ENCODE data around the gene GOLGA5. TPM values are rescaled to one million over a fixed set of nuclear protein-coding genes. Genes with fewer than 3 reads are reported as not detected.

The GOLGA5 gene
- total and polyA plus RNA-seq, 2 of the 13 experiments (the other 11 are each of a cell fraction or from before 2014, with no cell fraction given) = 31.0 to 40.0 TPM

GRCh38 chr14:92789457-92790089 is 4.5 kb upstream of the GOLGA5 start:
- peaks cover 17% of the 10 kb centered on the region for H3K9me3 ChIP-seq (ENCODE audit: low read length)
- H3K4me1 ChIP-seq (ENCODE audit: insufficient read depth, low read length) = peaks cover 31% of the 10 kb centered on the region
- no TSS peak for BruUV-seq (replicated peaks)
- DNase-seq (ENCODE audit: low spot score) = no peak
- ChIA-PET POLR2A (interaction anchor here (0.8 kb wide), 1 partner anchor 41 kb away, joined by 3 read pairs; the partner anchor contains the start of gene LGMN), CTCF (ENCODE audit: low intra/inter-chr PET ratio, low total read pairs) (no interaction called here)
- H3K4me2 ChIP-seq (ENCODE audit: low read depth, low read length) = no peak overlapping the region
- no peak for ATAC-seq
- in situ Hi-C loops (cut with HindIII; ENCODE audit: extremely low pct_ligation_motif_present, low pct_unique_long_range_greater_than_20kb) = no loop called here
- H3K36me3 ChIP-seq (replicated peaks in 1 of 2; ENCODE audit: control insufficient read depth in 1 of 2, insufficient read depth in 2 of 2, low read length in 2 of 2) = no peaks in the 10 kb centered on the region
- no peak overlapping the region for H3K4me3 ChIP-seq (replicated peaks in 1 of 3; ENCODE audit: insufficient read depth in 1 of 3, low read depth in 2 of 3, low read length in 3 of 3)
- no peaks in the 10 kb centered on the region; a peak in 2 of 5 replicates for H3K27me3 ChIP-seq (ENCODE audit: control insufficient read depth in 1 of 2, insufficient read depth in 2 of 2, low read length in 2 of 2)
- TF ChIP-seq GMEB1 (CRISPR knock-in tag; IDR thresholded peaks at IDR 0.05; ENCODE audit: borderline replicate concordance) = no peak
- TF ChIP-seq ZNF317 (CRISPR knock-in tag; IDR thresholded peaks at IDR 0.05) = peak; percentile 96
- TF ChIP-seq ZNF263 (CRISPR knock-in tag; IDR thresholded peaks at IDR 0.05) = no peak
- TF ChIP-seq SUZ12 (IDR thresholded peaks at IDR 0.05; ENCODE audit: low read depth, low read length) = no peak
- TF ChIP-seq ATF7 (IDR thresholded peaks at IDR 0.05) = peak; percentile 45
- TF ChIP-seq ATF7 (CRISPR knock-in tag; IDR thresholded peaks at IDR 0.05) = no peak
- TF ChIP-seq MIER2 (CRISPR knock-in tag; IDR thresholded peaks at IDR 0.05) = no peak
- TF ChIP-seq ZNF670 (CRISPR knock-in tag; IDR thresholded peaks at IDR 0.05; ENCODE audit: borderline replicate concordance) = no peak
- no peaks in the 10 kb centered on the region for H4K20me1 ChIP-seq (ENCODE audit: insufficient read depth, low read length)
- H3K27ac ChIP-seq (ENCODE audit: extremely low read length, insufficient read depth, low read length) = no peak overlapping the region
- FAIRE-seq = no peak
- intact Hi-C loops (cut with micrococcal nuclease; ENCODE audit: unreplicated experiment) = no loop called here
- H3K79me2 ChIP-seq (ENCODE audit: insufficient read depth, low read length) = peaks cover 3% of the 10 kb centered on the region
- no peak overlapping the region for H2AFZ ChIP-seq (ENCODE audit: low read length)
- no peak overlapping the region for H3K9ac ChIP-seq (ENCODE audit: insufficient read depth, low read depth, low read length)

Data from HepG2 (cell line).